Heart left ventricle (tissue), 16 donors: ENCODE results near the gene EMP1. TPM values are rescaled to one million over a fixed set of nuclear protein-coding genes. Genes with fewer than 3 reads are reported as not detected.

ENCODE experiments used
- ATAC-seq, 4 donors: fragments of 200-7000 bp; cut with Tn5 transposase; one replicate each; pipeline ENCODE4 v1.9.1; 2020 to 2022; ENCODE audit warnings: moderate library complexity in 4 of 4, mild to moderate bottlenecking in 3 of 4, moderate number of reproducible peaks in 1 of 4
- DNase-seq, 5 donors: peaks; one replicate each; pipeline ENCODE4 v3.0.0-alpha.2; 2020
- H3K27ac ChIP-seq, 12 donors: fragments of 200-600 bp; sonication (generic) in 4 of 12; one replicate each; pipeline versions ENCODE4 v1.5.0 to v1.8.0; 2016 to 2022; ENCODE audit warnings: mild to moderate bottlenecking in 2 of 12
- H3K27me3 ChIP-seq, 9 donors: fragments of 200-600 bp; sonication (generic) in 2 of 9; one replicate each; pipeline versions ENCODE4 v1.5.1 to v1.8.0; 2016 to 2022; ENCODE audit warnings: mild to moderate bottlenecking in 3 of 9
- H3K36me3 ChIP-seq, 9 donors: fragments of 200-600 bp; sonication (generic) in 2 of 9; one replicate each; pipeline versions ENCODE4 v1.5.0 to v1.8.0; 2018 to 2022; ENCODE audit warnings: mild to moderate bottlenecking in 2 of 9
- H3K4me1 ChIP-seq, 12 donors: fragments of 200-600 bp; sonication (generic) in 4 of 12; one replicate each; pipeline versions ENCODE4 v1.5.0 to v1.8.0; 2016 to 2022; ENCODE audit warnings: mild to moderate bottlenecking in 3 of 12
- H3K4me3 ChIP-seq, 12 donors: fragments of 200-600 bp; sonication (generic) in 4 of 12; one replicate each; pipeline versions ENCODE4 v1.5.0 to v1.8.0; 2017 to 2022; ENCODE audit warnings: mild to moderate bottlenecking in 9 of 12, moderate library complexity in 4 of 12
- H3K9me3 ChIP-seq, 12 donors: fragments of 200-600 bp; sonication (generic) in 4 of 12; one replicate each; pipeline versions ENCODE4 v1.5.0 to v1.8.0; 2016 to 2022; ENCODE audit warnings: mild to moderate bottlenecking in 1 of 12
- POLR2A ChIP-seq, 2 donors: fragments of 450-650 bp; IDR thresholded peaks; one replicate each; pipeline ENCODE4 v1.6.1; 2017; ENCODE audit warnings: antibody characterized with exemption in 2 of 2, mild to moderate bottlenecking in 2 of 2, moderate library complexity in 2 of 2
- WGBS, 4 donors: extraction: QIAGEN DNeasy Blood & Tissue Kit in 2 of 4; methylation state at CpG; one replicate each; pipeline versions ENCODE4 v1.1.5 to v1.1.7; 2013 to 2018; 5-methylcytosine and 5-hydroxymethylcytosine counted together
- intact Hi-C, 10 donors: fragments of 100-400 bp; cut with DNase I; formaldehyde crosslinking; loops; one replicate each; pipeline versions ENCODE4 v1.11.1 to v1.14.2; 2022
- polyA plus RNA-seq, 2 donors: library from polyadenylated mRNA; stranded (reverse); fragments of 200-250 nt; gene quantifications; one replicate each; pipeline ENCODE4 v1.2.3, GENCODE V29; 2013
- total RNA-seq, 9 donors: library from RNA; depleted of rRNA in 2 of 9; stranded (reverse); fragments of >200 nt in 2 of 9; fragmentation: NEBNext Ultra II Directional in 3 of 9; extraction: Animal tissue kit (Norgen Biotek cat#: 25700) in 3 of 9; gene quantifications; one replicate each; pipeline versions ENCODE4 v1.1.0 to v1.2.4, GENCODE V29; 2016 to 2023
- TF ChIP-seq, protein P1 (sequence below), 12 donors: fragments of 200-600 bp; sonication (generic) in 4 of 12; IDR thresholded peaks; one replicate each; pipeline versions ENCODE4 v1.5.0 to v1.8.0; 2018 to 2022; ENCODE audit warnings: antibody characterized with exemption in 12 of 12, mild to moderate bottlenecking in 5 of 12
- donor health status: ischemic (EF 13 %, LVEDD 7.1; RV severe dilation, severe dysfunction).
- donor health status: healthy with polysubstance abuse.
- donor health status: DM: no; HTN: yes; CAD: no.
- donor health status: DM: no; HTN: no; CAD: no.
- donor health status: ischemic (EF 25% LVEDD 6.9; RV normal size, moderate dysfunction).
- donor health status: ischemic (EF 25% LVEDD 5.7; RV mildly dilated, moderate dysfunction).
- donor health status: healthy.
- donor health status: DM: yes; HTN: yes; CAD: no.
- donor health status: ischemic (EF 35%, LVEDD 5.7; RV mildly dilated, moderate dysfunction).
- donor health status: nonischemic (EF 11% LVEDD 7.7; RV severe dilation, severe dysfunction).
- donor health status: DM: yes; HTN: yes; CAD: no.
- donor health status: PGD.
- donor health status: ischemic (EF 29% LVEDD 5.4; RV normal size, mild dysfunction).
- donor health status: nonischemic (EF 23%, LVEDD 6.1; RV moderate dilation, normal function).

The EMP1 gene
- total and polyA plus RNA-seq, 11 donors: 16.4 to 281 (median 101) TPM

- Histone ChIP-seq H3K4me3 (no peak overlapping the region), H3K27ac (peak overlapping the region in 9 of 12 donors; percentile 11 to 82 (median 67)), H3K4me1 (peaks cover 0 to 20% (median 4%) of the 10 kb centered on the region in 12 donors), H3K36me3 (no peaks in the 10 kb centered on the region), H3K9me3 (peaks cover 0 to 5% (median 0%) of the 10 kb centered on the region in 12 donors), H3K27me3 (no peaks in the 10 kb centered on the region)
- WGBS, 4 donors: 86 to 91% (median 87%) methylated on average over 14 of the region's 14 CpGs
- TF ChIP-seq POLR2A (IDR thresholded peaks at IDR 0.05): no peak
- TF ChIP-seq, protein P1, sequence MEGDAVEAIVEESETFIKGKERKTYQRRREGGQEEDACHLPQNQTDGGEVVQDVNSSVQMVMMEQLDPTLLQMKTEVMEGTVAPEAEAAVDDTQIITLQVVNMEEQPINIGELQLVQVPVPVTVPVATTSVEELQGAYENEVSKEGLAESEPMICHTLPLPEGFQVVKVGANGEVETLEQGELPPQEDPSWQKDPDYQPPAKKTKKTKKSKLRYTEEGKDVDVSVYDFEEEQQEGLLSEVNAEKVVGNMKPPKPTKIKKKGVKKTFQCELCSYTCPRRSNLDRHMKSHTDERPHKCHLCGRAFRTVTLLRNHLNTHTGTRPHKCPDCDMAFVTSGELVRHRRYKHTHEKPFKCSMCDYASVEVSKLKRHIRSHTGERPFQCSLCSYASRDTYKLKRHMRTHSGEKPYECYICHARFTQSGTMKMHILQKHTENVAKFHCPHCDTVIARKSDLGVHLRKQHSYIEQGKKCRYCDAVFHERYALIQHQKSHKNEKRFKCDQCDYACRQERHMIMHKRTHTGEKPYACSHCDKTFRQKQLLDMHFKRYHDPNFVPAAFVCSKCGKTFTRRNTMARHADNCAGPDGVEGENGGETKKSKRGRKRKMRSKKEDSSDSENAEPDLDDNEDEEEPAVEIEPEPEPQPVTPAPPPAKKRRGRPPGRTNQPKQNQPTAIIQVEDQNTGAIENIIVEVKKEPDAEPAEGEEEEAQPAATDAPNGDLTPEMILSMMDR (IDR thresholded peaks at IDR 0.05): no peak
- no peak for ATAC-seq
- intact Hi-C loops: no loop called here
- no peak for DNase-seq
Measured at GRCh38 chr12:13171921-13172859, 24.3 kb upstream of the EMP1 start.

- 74 to 78% (median 75%) methylated on average over 12 of the region's 12 CpGs for WGBS, 4 donors
- Histone ChIP-seq H3K9me3 (no peaks in the 10 kb centered on the region), H3K36me3 (no peaks in the 10 kb centered on the region), H3K4me3 (no peak overlapping the region), H3K27ac (peak overlapping the region; percentile 2 to 82 (median 64)), H3K4me1 (peaks cover 0 to 24% (median 4%) of the 10 kb centered on the region in 12 donors), H3K27me3 (no peaks in the 10 kb centered on the region)
- DNase-seq: peak; percentile 61 to 77 (median 69)
- peak; percentile 75 to 94 (median 92) for ATAC-seq
- TF ChIP-seq POLR2A (IDR thresholded peaks at IDR 0.05): no peak
- TF ChIP-seq, protein P1 (IDR thresholded peaks at IDR 0.05): no peak
- intact Hi-C loops: no loop called here
Measured at GRCh38 chr12:13173012-13173932, 23.3 kb upstream of the EMP1 start.

- ATAC-seq (no peak), DNase-seq (no peak)
- intact Hi-C loops: no loop called here
- no peaks in the 10 kb centered on the region for H3K9me3 ChIP-seq
- 90 to 92% (median 91%) methylated on average over 4 of the region's 4 CpGs for WGBS, 4 donors
- peaks cover 0 to 43% (median 15%) of the 10 kb centered on the region in 12 donors for H3K4me1 ChIP-seq
- H3K4me3 ChIP-seq: no peak overlapping the region
- H3K27me3 ChIP-seq: no peaks in the 10 kb centered on the region
- H3K27ac ChIP-seq: no peak overlapping the region
- no peak for TF ChIP-seq POLR2A (IDR thresholded peaks at IDR 0.05)
- TF ChIP-seq, protein P1 (IDR thresholded peaks at IDR 0.05): no peak
- H3K36me3 ChIP-seq: no peaks in the 10 kb centered on the region
Measured at GRCh38 chr12:13175499-13175898, 21.0 kb upstream of the EMP1 start.
